Left renal pelvis (tissue), 4 donors: ENCODE data around the gene UCN2. TPM values are rescaled to one million over a fixed set of nuclear protein-coding genes. Genes with fewer than 3 reads are reported as not detected.
"Not testable (repeated sequence)": the region's sequence is repeated elsewhere in the genome, so short reads cannot be mapped to it uniquely, and the experiment has no call there.

Experiments used
- DNase-seq, 4 donors: peaks; one replicate each; pipeline ENCODE4 v3.0.0-alpha.2; 2013; ENCODE audit warnings: low read depth in 4 of 4, low spot score in 3 of 4
- polyA plus RNA-seq, 4 donors: library from polyadenylated mRNA; unstranded; fragments of 120-200 nt; gene quantifications; one replicate each; pipeline ENCODE4 v1.2.1, GENCODE V29; 2013; ENCODE audit not compliant: insufficient read length in 4 of 4

Gene UCN2
- polyA plus RNA-seq, 4 donors = 0.22 to 0.64 (median 0.52) TPM

GRCh38 chr3:48564022-48564421, 441 bp upstream of the UCN2 start:
- DNase-seq = no peak

- DNase-seq = no peak
Observed at GRCh38 chr3:48562367-48563095, 1.1 kb downstream of the UCN2 start.

DNA sequence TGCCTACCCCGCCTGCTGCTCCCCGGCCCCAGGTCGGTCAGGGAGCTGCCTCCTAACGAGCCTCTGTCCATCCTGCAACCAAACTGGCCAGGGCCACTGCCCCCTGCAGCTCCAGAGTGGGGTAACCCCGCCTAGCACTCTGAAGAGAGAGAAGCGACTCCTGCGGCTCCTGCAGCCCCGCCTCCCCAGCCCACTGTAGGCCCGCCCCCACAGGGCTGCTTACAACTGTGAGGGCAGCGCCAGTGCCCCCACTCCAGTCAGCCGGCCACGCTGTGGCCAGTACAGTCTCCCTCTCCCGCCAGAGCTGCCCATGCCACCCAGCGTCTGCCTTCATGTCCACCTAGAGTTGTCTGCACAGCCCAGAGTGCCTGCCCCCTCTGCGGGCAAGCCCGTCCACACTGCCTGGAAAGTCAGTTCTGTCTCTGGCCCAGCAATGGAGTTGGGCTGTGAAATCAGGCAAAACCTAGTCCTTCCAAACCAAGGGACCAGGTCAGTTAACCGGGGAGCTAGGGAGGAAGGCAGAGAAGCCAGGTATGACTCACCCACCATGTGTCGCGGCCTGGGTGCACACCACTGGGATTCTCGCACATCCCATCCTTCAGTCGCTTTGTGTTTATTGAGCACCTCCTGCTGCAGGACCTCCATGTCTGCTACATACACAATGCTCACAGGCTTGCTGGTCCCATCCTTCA, 2.4 kb downstream of the UCN2 start:
- no peak for DNase-seq

DNA sequence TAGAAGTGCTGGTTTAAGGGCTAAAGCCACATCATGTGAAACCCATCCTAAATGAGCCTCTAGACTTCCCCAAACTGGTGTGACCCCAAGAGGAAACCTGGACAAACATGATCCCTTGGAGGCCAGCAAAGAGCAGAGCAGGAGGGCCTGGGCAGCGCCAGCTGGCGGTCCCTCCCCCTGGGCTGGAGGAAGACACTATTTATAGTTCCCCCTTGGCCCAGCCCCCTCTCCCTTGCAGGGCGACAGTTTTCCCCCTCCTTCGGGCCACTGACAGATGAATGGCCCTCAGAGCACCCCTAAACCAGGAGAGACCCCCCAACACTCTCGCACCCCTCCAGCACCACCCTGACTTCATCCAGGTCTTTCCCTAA, 2.9 kb downstream of the UCN2 start:
- DNase-seq = no peak

- DNase-seq = no peak
Observed at GRCh38 chr3:48558493-48559134, 5.0 kb downstream of the UCN2 start.

- DNase-seq = peak; percentile 96 to 99 (median 98)
Observed at GRCh38 chr3:48556796-48557626, 6.6 kb downstream of the UCN2 start, which contains the start of gene PFKFB4. PFKFB4 (minus strand) TSS chr3:48556803; CDS start chr3:48556777, 26 bp downstream.

GRCh38 chr3:48555949-48556795, 7.4 kb downstream of the UCN2 start:
- DNase-seq = no peak

DNA sequence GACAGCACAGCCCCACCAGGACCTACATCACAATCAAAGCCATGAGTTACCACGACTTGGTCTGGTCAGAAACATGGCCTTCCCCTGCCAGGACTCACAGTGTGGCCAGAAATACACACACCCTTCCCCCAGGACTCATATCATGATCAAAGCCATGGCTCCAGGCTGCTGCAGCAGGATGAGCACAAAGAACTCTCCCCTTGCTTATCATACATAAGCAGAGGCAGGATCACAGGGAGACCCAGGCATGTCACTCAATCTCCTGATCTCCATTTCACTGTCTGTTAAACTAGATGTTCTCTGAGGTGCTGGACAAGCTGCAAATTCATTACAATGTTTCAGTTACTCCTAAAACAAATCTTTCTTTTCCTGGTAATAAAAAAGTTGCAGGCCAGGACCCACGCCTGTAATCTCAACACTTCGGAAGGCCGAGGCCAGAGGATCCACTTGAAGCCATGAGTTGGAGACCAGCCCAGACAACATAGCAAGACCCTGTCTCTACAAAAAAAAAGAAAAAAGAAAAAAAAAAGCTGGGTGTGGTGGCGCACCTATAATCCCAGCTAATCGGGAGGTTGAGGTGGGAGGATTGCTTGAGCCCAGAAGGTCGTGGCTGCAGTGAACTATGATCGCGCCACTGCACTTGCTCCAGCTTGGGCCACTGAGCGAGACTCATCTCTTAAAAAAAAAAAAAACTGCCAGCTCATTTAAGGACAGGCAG, 8.2 kb downstream of the UCN2 start:
- DNase-seq = no peak

GRCh38 chr3:48553886-48554845, 9.4 kb downstream of the UCN2 start:
- DNase-seq = no peak

DNA sequence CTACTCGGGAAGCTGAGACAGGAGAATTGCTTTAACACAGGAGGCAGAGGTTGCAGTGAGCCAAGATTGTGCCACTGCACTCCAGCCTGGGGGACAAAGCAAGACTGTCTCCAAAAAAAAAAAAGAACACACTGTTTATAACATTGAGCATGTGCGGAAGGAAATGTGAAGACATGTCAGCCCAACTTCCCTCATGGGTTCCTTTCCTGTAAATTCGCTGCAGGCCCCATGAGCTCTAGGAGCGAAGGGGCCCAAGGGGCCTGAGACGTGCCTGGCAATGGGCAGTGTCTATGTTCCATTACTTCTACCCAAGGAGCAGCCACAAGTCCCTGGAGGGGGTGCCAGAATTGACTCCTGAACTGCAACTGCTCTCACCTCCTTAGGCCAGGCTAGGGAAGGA, 10.2 kb downstream of the UCN2 start:
- no peak for DNase-seq

- no peak for DNase-seq
Observed at GRCh38 chr3:48552111-48552951, 11.2 kb downstream of the UCN2 start.

- DNase-seq = not testable (repeated sequence)
Observed at GRCh38 chr3:48551651-48552050, 11.9 kb downstream of the UCN2 start.

- peak in 2 of 4 donors; percentile 42 to 65 for DNase-seq
Observed at GRCh38 chr3:48548729-48549705, 14.6 kb downstream of the UCN2 start.

- no peak for DNase-seq
Observed at GRCh38 chr3:48548126-48548525, 15.5 kb downstream of the UCN2 start.

DNA sequence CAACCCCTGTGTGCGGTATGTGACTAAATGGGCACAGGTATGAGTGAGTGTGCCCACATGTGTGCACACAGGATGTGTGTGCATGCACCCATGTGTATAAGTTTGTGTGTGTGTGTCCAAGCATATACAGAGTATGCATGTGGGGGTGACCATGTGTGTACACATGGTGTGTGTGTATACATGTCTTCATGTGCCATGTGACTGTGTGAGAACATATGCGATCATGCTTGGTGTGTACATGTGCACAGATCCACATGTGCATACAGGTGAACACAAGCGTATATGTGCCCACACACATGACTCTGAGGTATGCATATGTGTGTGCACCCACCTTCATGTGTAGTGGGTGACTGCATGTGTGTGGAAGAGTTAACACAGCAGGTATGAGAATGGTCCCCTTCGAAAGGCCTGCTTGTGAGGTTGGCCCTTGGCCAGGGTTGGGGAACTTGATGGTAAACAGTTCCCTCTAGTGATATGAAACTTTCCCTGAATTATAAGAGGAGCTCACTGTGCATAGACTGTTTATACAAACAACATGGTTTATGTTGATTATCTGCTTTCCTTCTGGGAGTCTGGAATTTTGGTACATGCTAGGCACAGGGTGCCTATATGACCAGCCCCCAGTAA, 17.3 kb downstream of the UCN2 start:
- DNase-seq = no peak

DNA sequence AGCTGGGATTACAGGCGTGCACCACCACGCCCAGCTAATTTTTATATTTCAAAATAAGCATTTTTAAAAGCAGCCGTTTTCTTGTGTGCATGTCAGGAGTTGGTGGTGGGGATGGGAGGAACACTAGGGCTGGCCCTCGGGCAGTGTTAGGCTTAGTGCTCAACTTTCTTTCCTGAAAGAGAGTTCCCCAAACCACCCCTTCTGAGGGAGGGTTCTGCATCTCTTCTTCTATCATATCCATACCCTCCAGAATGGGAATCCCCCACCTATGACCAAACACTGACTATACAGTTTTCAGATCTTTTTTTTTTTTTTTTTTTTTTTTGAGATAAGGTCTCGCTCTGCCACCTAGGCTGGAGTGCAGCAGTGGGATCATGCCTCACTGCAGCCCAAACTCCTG, 19.4 kb downstream of the UCN2 start:
- DNase-seq = no peak
